ENCODE results near the gene AP5Z1.
"Not testable (repeated sequence)": the region's sequence is repeated elsewhere in the genome, so short reads cannot be mapped to it uniquely, and the experiment has no call there.

The AP5Z1 gene

GRCh38 chr7:4792537-4793126 lies 17.2 kb downstream of the AP5Z1 start:
- H3K4me1 ChIP-seq: peaks cover 63% of the 10 kb centered on the region
- no peaks in the 10 kb centered on the region for H3K9me3 ChIP-seq
- peak overlapping the region; percentile 99 for H3K4me2 ChIP-seq
- H3K9ac ChIP-seq: peak overlapping the region; percentile 81
- peak overlapping the region; percentile 69 for H3K4me3 ChIP-seq
- H3K27ac ChIP-seq: peak overlapping the region; percentile 87
- H3K36me3 ChIP-seq: peaks cover 73% of the 10 kb centered on the region
- H3K27me3 ChIP-seq: no peaks in the 10 kb centered on the region
- peaks cover 28% of the 10 kb centered on the region for H4K20me1 ChIP-seq
- no peak for TF ChIP-seq Cebpa-rat (IDR thresholded peaks at IDR 0.05)

GRCh38 chr7:4793385-4793993 lies 18.1 kb downstream of the AP5Z1 start:
- Histone ChIP-seq H3K4me1 (peaks cover 70% of the 10 kb centered on the region), H3K27ac (peak overlapping the region; percentile 87), H4K20me1 (peaks cover 23% of the 10 kb centered on the region), H3K36me3 (peaks cover 65% of the 10 kb centered on the region), H3K4me2 (peak overlapping the region; percentile 99)
- not testable (repeated sequence) for H3K4me3 ChIP-seq, H3K9ac ChIP-seq, H3K27me3 ChIP-seq, H3K9me3 ChIP-seq

- not testable (repeated sequence) for H3K27me3 ChIP-seq
- peak overlapping the region; percentile 12; the same call in 1 of the 2 replicates for H3K4me2 ChIP-seq
Observed at GRCh38 chr7:4794171-4794570, 18.7 kb downstream of the AP5Z1 start.

GRCh38 chr7:4794591-4795350 lies 19.3 kb downstream of the AP5Z1 start:
- peaks cover 83% of the 10 kb centered on the region for H3K4me1 ChIP-seq
- no peak overlapping the region for H3K4me3 ChIP-seq
- H3K9me3 ChIP-seq: no peaks in the 10 kb centered on the region
- no peak overlapping the region for H3K9ac ChIP-seq
- H3K4me2 ChIP-seq: 0 out of 2 replicates have a peak overlapping the region, but pooled peaks have one; percentile 17
- H3K36me3 ChIP-seq: peaks cover 63% of the 10 kb centered on the region
- no peaks in the 10 kb centered on the region for H3K27me3 ChIP-seq
- no peak overlapping the region for H3K27ac ChIP-seq
- peaks cover 19% of the 10 kb centered on the region for H4K20me1 ChIP-seq
- no peak for TF ChIP-seq Cebpa-rat (IDR thresholded peaks at IDR 0.05)

More at GRCh38 chr7:4794171-4794570, 18.7 kb downstream of the AP5Z1 start:
- H3K4me3 ChIP-seq, H3K9ac ChIP-seq, H3K27ac ChIP-seq, H3K9me3 ChIP-seq: not testable (repeated sequence)
- peaks cover 64% of the 10 kb centered on the region for H3K36me3 ChIP-seq
- H4K20me1 ChIP-seq: peaks cover 19% of the 10 kb centered on the region
- H3K4me1 ChIP-seq: peaks cover 77% of the 10 kb centered on the region

- Histone ChIP-seq H3K9ac (no peak overlapping the region; the same call in 1 of the 2 replicates), H3K36me3 (peaks cover 57% of the 10 kb centered on the region), H3K9me3 (no peaks in the 10 kb centered on the region), H3K4me3 (no peak overlapping the region), H3K4me2 (peak overlapping the region; percentile 32), H3K27ac (no peak overlapping the region), H3K4me1 (peaks cover 92% of the 10 kb centered on the region), H4K20me1 (peaks cover 15% of the 10 kb centered on the region), H3K27me3 (no peaks in the 10 kb centered on the region)
- TF ChIP-seq Cebpa-rat (IDR thresholded peaks at IDR 0.05): no peak
Observed at GRCh38 chr7:4796453-4796852, 21.0 kb downstream of the AP5Z1 start.

GRCh38 chr7:4797858-4798705 lies 22.7 kb downstream of the AP5Z1 start:
- Histone ChIP-seq H4K20me1 (peaks cover 15% of the 10 kb centered on the region; the same call in 1 of the 2 replicates), H3K36me3 (peaks cover 59% of the 10 kb centered on the region), H3K4me1 (peaks cover 94% of the 10 kb centered on the region), H3K27me3 (no peaks in the 10 kb centered on the region), H3K9ac (peak overlapping the region; percentile 66), H3K9me3 (no peaks in the 10 kb centered on the region), H3K27ac (peak overlapping the region; percentile 75), H3K4me3 (peak overlapping the region; percentile 46; the same call in 1 of the 2 replicates), H3K4me2 (peak overlapping the region; percentile 94)
- TF ChIP-seq Cebpa-rat (IDR thresholded peaks at IDR 0.05): no peak

GRCh38 chr7:4798706-4799235 lies 23.3 kb downstream of the AP5Z1 start:
- Histone ChIP-seq H3K9ac (peak overlapping the region; percentile 66), H3K4me1 (peaks cover 93% of the 10 kb centered on the region), H4K20me1 (peaks cover 15% of the 10 kb centered on the region; the same call in 1 of the 2 replicates), H3K4me3 (peak overlapping the region; percentile 46), H3K27ac (peak overlapping the region; percentile 75), H3K36me3 (peaks cover 53% of the 10 kb centered on the region), H3K27me3 (no peaks in the 10 kb centered on the region), H3K4me2 (peak overlapping the region; percentile 94), H3K9me3 (no peaks in the 10 kb centered on the region)
- no peak for TF ChIP-seq Cebpa-rat (IDR thresholded peaks at IDR 0.05)

- Histone ChIP-seq H4K20me1 (peaks cover 15% of the 10 kb centered on the region; the same call in 1 of the 2 replicates), H3K36me3 (peaks cover 50% of the 10 kb centered on the region), H3K9me3 (no peaks in the 10 kb centered on the region), H3K27me3 (no peaks in the 10 kb centered on the region), H3K27ac (peak overlapping the region; percentile 75), H3K9ac (peak overlapping the region; percentile 66), H3K4me1 (peaks cover 92% of the 10 kb centered on the region), H3K4me2 (peak overlapping the region; percentile 94), H3K4me3 (peak overlapping the region; percentile 46; the same call in 1 of the 2 replicates)
- TF ChIP-seq Cebpa-rat (IDR thresholded peaks at IDR 0.05): no peak
Observed at GRCh38 chr7:4799508-4800268, 24.3 kb downstream of the AP5Z1 start.
